ENCODE data around the gene JAK1. TPM values are rescaled to one million over a fixed set of nuclear protein-coding genes. Genes with fewer than 3 reads are reported as not detected.

The JAK1 gene
- total and polyA plus RNA-seq, 2 of the 8 experiments (the other 6 are each of a cell fraction or from before 2014, with no cell fraction given), result 7.8 to 24.5 TPM

GRCh38 chr1:64845831-64846425 is 120.4 kb downstream of the JAK1 start:
- H3K23ac ChIP-seq (ENCODE audit: insufficient read length), result no peak overlapping the region
- no peak overlapping the region for H3K4me2 ChIP-seq (ENCODE audit: insufficient read depth in 1 of 2, low read depth in 2 of 2, low read length in 2 of 2)
- H2BK5ac ChIP-seq (ENCODE audit: low read depth, low read length), result no peak overlapping the region
- no peak overlapping the region for H2BK12ac ChIP-seq (ENCODE audit: low read depth, low read length)
- H2BK20ac ChIP-seq (ENCODE audit: low read length), result no peak overlapping the region
- 91% methylated on average over 13 of the region's 13 CpGs; no CpG with 5 or more reads in 1 of the 2 experiments for WGBS, 2 experiments (ENCODE audit: extremely low coverage in 1 of 2, insufficient coverage in 1 of 2, insufficient read length in 1 of 2, insufficient replicate concordance in 2 of 2, low coverage in 1 of 2, low lambda C conversion rate in 2 of 2, missing lambda C conversion rate in 1 of 2)
- no peak overlapping the region for H4K5ac ChIP-seq (ENCODE audit: insufficient read length, low read depth, low read length)
- no peak overlapping the region for H2AK5ac ChIP-seq (ENCODE audit: low read depth, low read length)
- no peaks in the 10 kb centered on the region for H3K4me1 ChIP-seq (replicated peaks in 1 of 4; ENCODE audit: control insufficient read depth in 3 of 4, insufficient read depth in 4 of 4, low read length in 3 of 4)
- no peak overlapping the region for H3K9ac ChIP-seq (replicated peaks in 1 of 4; ENCODE audit: extremely low read depth in 1 of 4, low read depth in 3 of 4, low read length in 3 of 4)
- DNase-seq (ENCODE audit: low read depth in 1 of 2, low spot score in 2 of 2), result no peak
- ChIA-PET POLR2A (ENCODE audit: partially characterized antibody) (interaction anchor here (0.6 kb wide), 1 partner anchor 168 kb away, joined by 3 read pairs; no protein-coding TSS in a partner anchor), CTCF (ENCODE audit: partially characterized antibody) (interaction anchor here (0.9 to 1.3 kb wide), 3 partner anchors 11 to 175 kb away, joined by 3 read pairs; no protein-coding TSS in a partner anchor)
- H3K18ac ChIP-seq (ENCODE audit: extremely low read depth, low read length), result no peak overlapping the region
- H3K14ac ChIP-seq (ENCODE audit: insufficient read length), result no peak overlapping the region
- H3K9me3 ChIP-seq (ENCODE audit: insufficient read depth in 2 of 2, low read depth in 1 of 2, low read length in 1 of 2), result no peaks in the 10 kb centered on the region
- no peak overlapping the region for H2BK15ac ChIP-seq (ENCODE audit: low read length)
- no peak for FAIRE-seq
- H4K20me1 ChIP-seq (replicated peaks in 1 of 2; ENCODE audit: control insufficient read depth in 1 of 2, insufficient read depth in 2 of 2, low read length in 2 of 2), result peaks cover 0 to 2% of the 10 kb centered on the region in 2 experiments
- no peak overlapping the region for H3K4ac ChIP-seq (replicated peaks; ENCODE audit: insufficient read length, low read depth, low read length)
- no peak overlapping the region for H2BK120ac ChIP-seq (replicated peaks; ENCODE audit: low read depth, low read length)
- no peak overlapping the region for H3K56ac ChIP-seq (replicated peaks; ENCODE audit: insufficient read length, low read depth, low read length)
- no peak overlapping the region for H2AFZ ChIP-seq (ENCODE audit: low read length)
- no peak overlapping the region for H3K4me3 ChIP-seq (ENCODE audit: extremely low read depth in 1 of 4, insufficient read depth in 2 of 4, low read depth in 3 of 4, low read length in 4 of 4)
- H4K8ac ChIP-seq (ENCODE audit: extremely low read depth, insufficient read depth, low read length), result no peak overlapping the region
- no peak overlapping the region for H3K27ac ChIP-seq (ENCODE audit: low read depth, low read length)
- no peaks in the 10 kb centered on the region for H3K79me1 ChIP-seq (ENCODE audit: low read depth, low read length)
- no peaks in the 10 kb centered on the region for H3K23me2 ChIP-seq (ENCODE audit: low read depth, low read length)
- no peaks in the 10 kb centered on the region; a peak in 1 of 8 replicates for H3K36me3 ChIP-seq (ENCODE audit: control insufficient read depth in 2 of 4, insufficient read depth in 4 of 4, low read length in 3 of 4)
- H4K91ac ChIP-seq (replicated peaks; ENCODE audit: insufficient read length, low read length), result no peak overlapping the region
- H3K27me3 ChIP-seq (replicated peaks in 1 of 4; ENCODE audit: control insufficient read depth in 3 of 4, extremely low read depth in 1 of 4, insufficient read depth in 3 of 4, low read length in 3 of 4), result no peaks in the 10 kb centered on the region
- H3K79me2 ChIP-seq (ENCODE audit: control insufficient read depth in 1 of 2, insufficient read depth in 2 of 2, low read length in 2 of 2), result no peaks in the 10 kb centered on the region
- TF ChIP-seq CHD1 (IDR thresholded peaks at IDR 0.05; ENCODE audit: low read depth, low read length) (no peak), RNF2 (IDR thresholded peaks at IDR 0.05; ENCODE audit: borderline replicate concordance, low read depth, low read length, missing control alignments, poor library complexity, severe bottlenecking) (no peak), SRF (IDR thresholded peaks at IDR 0.05; ENCODE audit: low read depth, low read length) (no peak), ZNF274 (IDR thresholded peaks at IDR 0.05; ENCODE audit: borderline replicate concordance, extremely low read depth, low read length) (no peak), POLR2AphosphoS5 (IDR thresholded peaks at IDR 0.05; ENCODE audit: low read depth, low read length) (no peak), EGR1 (IDR thresholded peaks at IDR 0.05; ENCODE audit: borderline replicate concordance, low read depth, low read length) (no peak), TAF7 (optimal IDR thresholded peaks at IDR 0.05; ENCODE audit: borderline replicate concordance, low read depth, low read length) (no peak), ASH2L (IDR thresholded peaks at IDR 0.05; ENCODE audit: low read length) (no peak), GABPA (IDR thresholded peaks at IDR 0.05; ENCODE audit: borderline replicate concordance, insufficient read depth, low read length) (no peak)

Data from H1 (cell line).